HG03025 (cell line): ENCODE results near the gene TMEM91.
"Not testable (repeated sequence)": the region's sequence is repeated elsewhere in the genome, so short reads cannot be mapped to it uniquely, and the experiment has no call there.

Source experiments
- ATAC-seq: cut with Tn5 transposase; IDR thresholded peaks from one replicate; pipeline ENCODE4 v1.9.1; 2021; ENCODE audit warnings: mild to moderate bottlenecking, moderate library complexity; ENCODE audit not compliant: unreplicated experiment, low FRiP score

TMEM91 gene

GRCh38 chr19:41376241-41376997, at the start of gene TMEM91:
Gene TMEM91, plus strand, starts transcription at chr19:41376533. Its CDS starts 1,777 bp downstream, at chr19:41378310.
- no peak for ATAC-seq

- ATAC-seq, result no peak
These were observed 49.2 kb upstream of the TMEM91 start for GRCh38 chr19:41327076-41327575.

GRCh38 chr19:41327576-41328156, 48.7 kb upstream of the TMEM91 start:
- peak; percentile 42 for ATAC-seq

DNA sequence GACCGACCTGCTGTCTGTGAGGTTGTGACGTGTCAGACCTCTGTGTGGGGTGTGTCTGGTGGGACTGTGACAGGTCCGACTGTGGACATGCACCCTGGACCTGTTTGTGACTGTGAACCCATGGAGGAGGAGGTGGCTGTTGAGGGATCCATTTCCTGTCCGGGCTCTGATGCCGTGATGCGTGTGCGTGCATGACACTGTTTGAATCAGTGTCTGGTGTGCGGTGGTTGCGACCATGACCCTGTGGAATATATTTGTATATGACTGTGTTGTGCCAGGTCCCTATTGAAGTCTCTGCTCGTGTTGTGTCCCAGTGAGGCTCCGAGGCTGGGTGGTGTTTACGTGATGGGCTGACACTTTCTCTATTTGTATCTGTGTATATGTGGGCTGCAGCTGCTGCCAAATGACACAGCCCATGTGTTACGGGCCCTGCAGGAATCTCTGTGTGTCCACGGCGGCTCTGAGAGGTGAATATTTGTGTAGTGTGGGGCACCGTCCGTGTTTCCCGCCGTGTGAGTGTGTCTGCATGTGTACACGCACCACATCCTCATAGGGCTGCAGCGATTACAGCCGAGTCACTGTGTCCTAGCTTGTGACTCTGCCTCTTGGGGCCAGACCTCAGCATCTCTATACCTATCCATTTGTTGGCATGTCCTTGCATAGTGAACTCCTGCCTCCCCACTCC, 48.0 kb upstream of the TMEM91 start:
- ATAC-seq, result no peak

GRCh38 chr19:41328842-41329225, 47.5 kb upstream of the TMEM91 start:
- ATAC-seq, result no peak

DNA sequence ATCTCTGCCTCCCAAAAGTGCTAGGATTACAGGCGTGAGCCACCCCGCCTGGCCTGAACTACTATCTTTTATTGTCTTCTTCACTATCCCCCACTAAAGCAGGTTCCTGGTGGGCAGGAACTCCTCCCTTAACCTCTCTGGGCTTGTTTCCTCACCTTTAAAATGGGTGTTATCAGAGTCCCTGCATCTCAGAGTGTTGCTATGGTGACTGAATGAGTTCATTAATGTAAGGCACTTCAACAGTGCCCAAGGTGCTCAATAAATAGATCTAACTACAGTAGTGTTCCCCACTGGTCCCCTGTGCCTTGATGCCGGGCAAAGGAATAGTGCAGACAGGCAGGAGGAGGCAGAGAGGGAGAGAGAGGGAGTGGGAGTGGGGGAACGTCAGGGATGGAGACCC, 45.9 kb upstream of the TMEM91 start:
- no peak for ATAC-seq

DNA sequence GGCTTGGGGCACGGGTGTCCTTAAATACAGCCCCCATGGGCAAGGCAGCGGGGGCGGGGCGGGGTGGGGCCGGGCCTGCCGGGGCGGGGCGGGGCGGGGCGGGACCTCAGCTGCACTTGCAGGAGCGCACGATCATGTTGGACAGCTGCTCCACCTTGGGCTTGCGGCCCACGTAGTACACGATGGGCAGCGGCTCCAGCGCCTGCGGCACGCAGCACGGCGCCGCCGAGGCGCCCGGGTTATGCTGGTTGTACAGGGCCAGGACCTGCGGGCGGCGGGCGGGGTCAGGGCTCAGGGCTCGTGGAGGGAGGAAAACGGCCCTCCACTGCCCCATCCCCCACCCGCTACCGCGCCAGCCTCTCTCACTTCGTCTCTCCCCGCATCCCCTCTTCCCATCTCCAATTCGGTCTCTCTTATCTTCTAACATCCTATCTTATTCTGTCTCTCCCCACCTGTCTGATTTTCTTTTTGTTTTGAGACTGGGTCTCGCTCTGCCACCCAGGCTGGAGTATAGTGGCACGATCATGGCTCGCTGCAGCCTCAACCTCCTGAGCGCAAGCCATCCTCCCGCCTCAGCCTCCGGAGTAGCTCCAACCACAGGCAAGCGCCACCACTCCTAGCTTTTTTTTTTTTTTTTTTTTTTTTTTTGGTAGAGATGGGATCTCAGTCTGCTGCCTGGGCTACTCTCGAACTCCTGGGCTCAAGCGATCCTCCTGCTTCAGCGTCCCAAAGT, 45.2 kb upstream of the TMEM91 start:
- ATAC-seq, result no peak

GRCh38 chr19:41332000-41332399, 44.3 kb upstream of the TMEM91 start:
- ATAC-seq, result no peak

- no peak for ATAC-seq
These were observed 43.9 kb upstream of the TMEM91 start for GRCh38 chr19:41332468-41332867.

DNA sequence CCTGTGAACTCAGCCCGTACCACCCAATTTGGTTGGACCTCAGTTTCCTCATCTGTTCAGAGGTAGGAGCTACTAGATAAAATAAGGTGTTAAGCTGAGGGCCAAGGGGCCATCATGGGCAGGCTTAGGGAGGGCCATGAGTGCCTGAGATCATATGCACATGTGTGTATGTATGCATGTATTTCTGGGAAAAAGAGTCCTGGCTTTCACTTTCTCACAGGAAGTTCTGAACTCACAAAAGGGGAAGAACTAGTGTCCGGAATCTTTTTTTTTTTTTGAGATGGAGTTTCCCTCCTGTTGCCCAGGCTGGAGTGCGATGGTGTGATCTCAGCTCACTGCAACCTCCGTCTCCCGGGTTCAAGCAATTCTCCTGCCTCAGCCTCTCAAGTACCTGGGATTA, 41.5 kb upstream of the TMEM91 start:
- ATAC-seq, result no peak

DNA sequence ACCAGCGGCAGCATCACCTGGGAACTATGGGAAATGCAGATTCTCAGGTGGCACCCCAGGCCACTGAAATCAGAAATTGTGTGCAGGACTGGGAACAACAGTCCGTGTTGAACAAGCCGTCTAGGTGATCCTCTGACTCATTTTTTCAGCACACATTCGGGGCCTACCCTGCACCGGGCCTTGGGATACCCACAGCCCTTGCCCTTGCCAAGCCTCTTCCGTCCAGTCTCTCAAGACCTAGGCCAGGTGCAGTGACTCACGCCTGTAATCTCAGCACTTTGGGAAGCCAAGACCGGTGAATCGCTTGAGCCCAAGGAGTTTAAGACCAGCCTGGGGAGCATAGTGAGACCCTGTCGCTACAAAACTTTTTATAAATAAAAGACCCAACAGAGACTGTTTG, 40.9 kb upstream of the TMEM91 start:
- ATAC-seq, result no peak

GRCh38 chr19:41339936-41340335, 36.4 kb upstream of the TMEM91 start:
- ATAC-seq, result no peak

- ATAC-seq, result no peak
These were observed 34.5 kb upstream of the TMEM91 start for GRCh38 chr19:41341669-41342490.

GRCh38 chr19:41344162-41344561, 32.2 kb upstream of the TMEM91 start:
- ATAC-seq, result no peak

DNA sequence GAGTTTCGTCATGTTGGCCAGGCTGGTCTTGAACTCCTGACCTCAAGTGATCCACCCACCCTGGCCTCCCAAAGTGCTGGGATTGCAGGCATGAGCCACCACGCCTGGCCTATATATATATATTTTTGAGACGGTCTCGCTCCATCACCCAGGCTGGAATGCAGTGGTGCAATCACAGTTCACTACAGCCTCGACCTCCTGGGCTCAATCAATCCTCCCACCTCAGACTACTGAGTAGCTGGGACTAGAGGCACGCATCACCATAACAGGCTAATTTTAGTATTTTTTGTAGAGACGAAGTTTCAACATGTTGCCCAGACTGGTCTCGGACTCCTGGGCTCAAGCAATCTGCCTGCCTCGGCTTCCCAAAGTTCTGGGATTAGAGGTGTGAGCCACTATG, 29.4 kb upstream of the TMEM91 start:
- not testable (repeated sequence) for ATAC-seq

- ATAC-seq, result no peak
These were observed 25.5 kb upstream of the TMEM91 start for GRCh38 chr19:41350735-41351338.

DNA sequence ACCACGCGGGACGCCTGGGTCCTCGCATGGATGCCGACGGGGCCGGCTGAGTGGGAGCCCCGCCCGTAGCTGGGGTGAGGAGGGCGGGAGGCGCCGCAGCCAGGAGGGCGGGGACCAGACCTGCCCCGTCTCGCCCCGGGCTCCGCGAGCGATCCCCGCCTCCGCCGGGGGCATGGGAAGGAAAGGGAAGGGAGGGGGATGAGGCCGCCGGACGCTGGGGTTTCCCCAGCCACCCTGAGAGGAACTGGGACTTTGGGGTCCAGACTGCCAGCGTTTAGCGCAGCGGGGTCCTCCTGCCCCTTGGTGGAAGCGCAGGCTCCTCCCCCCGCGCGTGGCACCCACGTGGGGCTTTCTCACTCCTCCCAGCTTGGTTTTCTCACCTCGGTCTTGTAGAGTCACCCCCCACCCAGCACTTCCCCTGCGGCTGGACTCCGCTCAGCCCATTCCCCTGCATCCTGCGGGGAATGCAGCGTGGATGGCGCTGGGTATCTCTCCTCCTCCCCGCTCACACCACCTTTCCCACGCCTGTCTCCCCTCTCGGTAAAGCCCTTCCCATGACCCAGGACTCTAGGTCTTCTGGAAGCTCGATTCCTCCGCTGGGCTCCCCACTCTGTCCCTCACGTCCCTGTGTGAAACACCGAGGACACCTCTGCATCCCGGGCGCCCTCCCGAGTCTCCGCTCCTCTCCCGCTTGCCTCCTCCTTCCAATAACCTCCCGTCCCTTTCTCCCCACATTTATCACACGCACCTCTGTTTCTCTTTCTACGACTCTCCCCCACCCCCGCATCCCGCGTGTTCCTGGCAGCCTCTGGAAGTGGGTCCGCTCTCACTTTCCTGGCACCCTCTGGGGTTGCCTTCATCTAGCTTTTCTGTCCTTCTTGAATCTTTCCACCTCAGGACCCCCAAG, 24.7 kb upstream of the TMEM91 start:
- ATAC-seq, result no peak

- ATAC-seq, result no peak
These were observed 24.1 kb upstream of the TMEM91 start for GRCh38 chr19:41352279-41352608.
